22Rv1 (cell line): ENCODE measurements around the gene PKN2.

Experiments used
- CTCF ChIP-seq: fragments of 450-650 bp; IDR thresholded peaks from 2 replicates; pipeline ENCODE4 v1.5.1; 2017; ENCODE audit warnings: mild to moderate bottlenecking
- ZFX ChIP-seq: fragments of 450-650 bp; IDR thresholded peaks from 2 replicates; pipeline ENCODE4 v1.6.1; 2017; ENCODE audit warnings: antibody characterized with exemption, borderline replicate concordance

GRCh38 chr1:88646476-88647248 lies 37.4 kb upstream of the PKN2 start:
- TF ChIP-seq CTCF (no peak), ZFX (no peak)
